ENCODE measurements around the gene ELAVL3.
A peak's percentile ranks its signal among the peaks of the same experiment; 100 is the strongest.

ELAVL3 gene

DNA sequence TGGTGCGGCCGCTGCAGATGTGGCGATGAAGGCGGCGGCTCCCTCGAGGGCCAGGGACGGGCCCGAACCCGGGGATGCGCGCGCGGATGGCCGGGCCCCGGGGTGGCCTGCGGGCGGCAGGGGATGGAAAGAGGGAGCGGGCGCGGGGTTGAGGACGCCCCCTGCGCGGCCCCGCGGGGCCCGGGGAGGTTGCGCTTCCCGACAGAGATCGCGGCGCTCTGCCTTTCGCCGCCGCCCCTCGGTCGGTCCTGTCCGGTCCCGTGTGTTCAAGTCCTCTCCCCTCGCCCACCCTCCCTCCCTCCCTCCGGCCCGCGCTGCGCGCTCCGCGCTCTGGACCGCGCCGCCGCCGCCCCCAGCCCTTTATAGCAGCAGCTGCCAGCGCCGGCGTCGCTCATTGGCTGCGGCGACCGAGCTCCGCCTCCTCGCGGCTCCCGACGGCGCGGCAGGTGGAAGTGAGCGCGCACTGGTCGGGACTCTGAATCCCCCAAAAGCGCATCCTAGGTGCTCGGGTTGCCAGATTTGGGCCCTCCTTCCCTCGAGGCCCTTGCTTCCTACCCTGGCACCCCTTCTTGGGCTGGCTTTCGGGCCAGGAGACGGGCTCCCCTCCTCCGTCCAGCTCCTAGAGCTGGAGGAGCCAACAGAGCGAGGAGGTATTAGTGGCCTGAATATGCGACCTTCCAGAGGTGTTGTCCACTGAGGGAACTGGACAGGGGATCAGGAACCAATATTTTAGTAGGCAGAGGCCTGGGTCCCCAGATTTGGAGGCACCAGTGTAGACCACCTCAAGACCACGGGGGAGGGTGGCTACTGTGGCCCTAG is at the start of gene ELAVL3:
Gene ELAVL3 (minus strand): TSS at position 332 of the 819 bp plus-strand sequence. CDS start 438 bp downstream, outside the sequence.
- H3K4me3 Mint-ChIP-seq: peak within 1 kb of the TSS; percentile 78
- H3K36me3 Mint-ChIP-seq (ENCODE audit: low read depth): peaks cover 6% of the 10 kb centered on the region
- no peaks in the 10 kb centered on the region for H3K9me3 Mint-ChIP-seq
- H3K27ac Mint-ChIP-seq: peak within 1 kb of the TSS; percentile 71
- H3K27me3 Mint-ChIP-seq (ENCODE audit: low read depth): peaks cover 41% of the 10 kb centered on the region
- peaks cover 20% of the 10 kb centered on the region for H3K4me1 Mint-ChIP-seq (ENCODE audit: low read depth)

DNA sequence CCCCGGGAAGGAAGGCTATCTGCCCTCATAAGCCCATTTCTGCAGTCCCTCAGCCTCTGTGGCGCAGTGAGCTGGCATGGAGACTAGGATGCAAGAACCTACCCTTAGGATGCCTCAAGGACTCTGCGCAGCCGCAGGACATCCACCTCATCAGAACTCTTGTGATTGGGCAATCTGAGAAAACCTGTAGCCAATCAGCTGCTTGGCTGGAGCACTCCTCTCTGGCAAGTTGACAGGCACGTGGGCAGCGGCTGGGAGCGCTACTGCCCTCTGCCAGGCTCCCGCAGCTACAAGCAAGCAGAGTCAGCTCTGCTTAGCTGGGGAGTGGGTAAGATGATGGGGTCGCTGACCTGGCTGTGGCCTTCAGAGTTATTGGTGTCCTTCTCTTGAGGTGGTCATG is 49.6 kb upstream of the ELAVL3 start:
- no peak overlapping the region for H3K4me3 Mint-ChIP-seq
- no peak overlapping the region for H3K27ac Mint-ChIP-seq
- H3K27me3 Mint-ChIP-seq (ENCODE audit: low read depth): peaks cover 11% of the 10 kb centered on the region
- H3K36me3 Mint-ChIP-seq (ENCODE audit: low read depth): peaks cover 4% of the 10 kb centered on the region
- H3K4me1 Mint-ChIP-seq (ENCODE audit: low read depth): peaks cover 18% of the 10 kb centered on the region
- no peaks in the 10 kb centered on the region for H3K9me3 Mint-ChIP-seq

DNA sequence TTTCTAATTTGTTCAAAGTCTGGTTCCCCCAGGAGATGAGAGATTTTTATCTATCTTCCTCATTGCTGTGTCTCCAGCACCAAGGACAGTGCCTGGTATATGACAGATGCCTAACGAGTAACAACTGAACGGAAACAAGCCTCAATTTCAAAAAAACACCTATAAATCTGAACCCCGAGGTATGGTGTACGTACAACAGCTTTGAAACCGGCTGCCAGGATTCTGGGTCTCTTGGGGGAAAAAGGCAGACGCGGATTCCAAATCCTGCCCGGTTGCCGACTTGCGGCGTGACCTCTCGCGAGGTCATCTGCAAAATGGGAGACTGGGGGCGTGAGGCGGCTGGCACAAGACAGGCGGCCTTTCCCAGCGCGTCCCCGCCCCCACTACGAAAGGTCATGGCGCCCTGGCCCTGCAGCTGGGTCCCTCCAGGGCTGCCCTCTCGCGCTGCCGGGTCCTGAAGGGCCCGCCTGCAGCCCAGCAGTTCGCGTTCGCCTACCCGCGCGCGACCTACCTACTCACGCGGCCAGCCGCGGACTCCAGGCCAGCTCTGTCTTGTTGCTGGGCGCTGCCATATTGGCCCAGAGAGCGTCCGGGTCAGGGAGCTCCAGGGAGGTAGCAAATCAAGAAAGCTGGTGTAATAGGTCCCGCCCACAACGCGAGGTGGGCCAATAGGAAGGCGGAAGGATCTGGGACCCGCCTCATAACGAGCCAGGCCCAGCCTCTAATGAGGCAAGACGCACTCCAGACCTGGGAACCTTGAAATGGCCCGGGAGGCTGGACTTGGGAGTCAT is 47.9 kb upstream of the ELAVL3 start, which contains the start of gene ECSIT:
Gene ECSIT (minus strand): TSS at position 584 of the 791 bp plus-strand sequence. CDS start 9,964 bp downstream, outside the sequence.
- Mint-ChIP-seq H3K27me3 (ENCODE audit: low read depth) (peaks cover 3% of the 10 kb centered on the region), H3K36me3 (ENCODE audit: low read depth) (peaks cover 4% of the 10 kb centered on the region), H3K4me3 (peak within 1 kb of the TSS; percentile 93), H3K4me1 (ENCODE audit: low read depth) (peaks cover 15% of the 10 kb centered on the region), H3K9me3 (no peaks in the 10 kb centered on the region), H3K27ac (peak within 1 kb of the TSS; percentile 91)

GRCh38 chr19:11519138-11519537 is 38.3 kb upstream of the ELAVL3 start:
- Mint-ChIP-seq H3K4me3 (no peak overlapping the region), H3K36me3 (ENCODE audit: low read depth) (peaks cover 2% of the 10 kb centered on the region), H3K4me1 (ENCODE audit: low read depth) (no peaks in the 10 kb centered on the region), H3K9me3 (no peaks in the 10 kb centered on the region), H3K27me3 (ENCODE audit: low read depth) (no peaks in the 10 kb centered on the region), H3K27ac (no peak overlapping the region)

GRCh38 chr19:11513946-11514345 is 33.1 kb upstream of the ELAVL3 start:
- no peak overlapping the region for H3K4me3 Mint-ChIP-seq
- no peaks in the 10 kb centered on the region for H3K27me3 Mint-ChIP-seq (ENCODE audit: low read depth)
- no peak overlapping the region for H3K27ac Mint-ChIP-seq
- no peaks in the 10 kb centered on the region for H3K9me3 Mint-ChIP-seq
- H3K4me1 Mint-ChIP-seq (ENCODE audit: low read depth): no peaks in the 10 kb centered on the region
- peaks cover 2% of the 10 kb centered on the region for H3K36me3 Mint-ChIP-seq (ENCODE audit: low read depth)

DNA sequence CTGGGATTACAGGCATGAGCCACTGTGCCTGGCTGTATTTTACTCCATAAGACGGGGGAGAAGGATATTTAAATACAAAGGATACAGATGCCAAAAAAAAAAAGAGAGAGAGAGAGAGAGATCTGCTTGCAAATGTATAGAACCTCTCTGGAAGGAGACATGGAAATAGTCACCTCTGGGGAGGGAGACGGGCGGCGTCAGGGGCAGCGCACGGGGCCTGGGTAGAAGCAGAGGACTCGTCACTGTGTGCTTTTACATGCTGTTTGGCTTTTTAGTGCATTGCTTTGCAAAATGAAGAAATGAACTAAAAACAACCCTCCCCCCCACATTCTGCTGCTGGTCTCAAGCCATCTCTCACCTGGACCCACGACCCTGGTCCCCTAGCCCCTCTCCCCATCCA is 29.6 kb upstream of the ELAVL3 start:
- Mint-ChIP-seq H3K36me3 (ENCODE audit: low read depth) (peaks cover 3% of the 10 kb centered on the region), H3K27me3 (ENCODE audit: low read depth) (no peaks in the 10 kb centered on the region), H3K27ac (no peak overlapping the region), H3K9me3 (no peaks in the 10 kb centered on the region), H3K4me1 (ENCODE audit: low read depth) (peaks cover 7% of the 10 kb centered on the region), H3K4me3 (no peak overlapping the region)

GRCh38 chr19:11507370-11508078 is 26.7 kb upstream of the ELAVL3 start:
- no peak overlapping the region for H3K27ac Mint-ChIP-seq

GRCh38 chr19:11506967-11507366 is 26.1 kb upstream of the ELAVL3 start:
- Mint-ChIP-seq H3K36me3 (ENCODE audit: low read depth) (peaks cover 6% of the 10 kb centered on the region), H3K9me3 (no peaks in the 10 kb centered on the region), H3K27me3 (ENCODE audit: low read depth) (no peaks in the 10 kb centered on the region), H3K4me1 (ENCODE audit: low read depth) (peaks cover 17% of the 10 kb centered on the region), H3K27ac (peak overlapping the region; percentile 93), H3K4me3 (peak overlapping the region; percentile 85)

More at GRCh38 chr19:11507370-11508078, 26.7 kb upstream of the ELAVL3 start:
- H3K27me3 Mint-ChIP-seq (ENCODE audit: low read depth): no peaks in the 10 kb centered on the region
- H3K9me3 Mint-ChIP-seq: no peaks in the 10 kb centered on the region
- peaks cover 17% of the 10 kb centered on the region for H3K4me1 Mint-ChIP-seq (ENCODE audit: low read depth)
- H3K4me3 Mint-ChIP-seq: peak overlapping the region; percentile 21
- H3K36me3 Mint-ChIP-seq (ENCODE audit: low read depth): peaks cover 6% of the 10 kb centered on the region

DNA sequence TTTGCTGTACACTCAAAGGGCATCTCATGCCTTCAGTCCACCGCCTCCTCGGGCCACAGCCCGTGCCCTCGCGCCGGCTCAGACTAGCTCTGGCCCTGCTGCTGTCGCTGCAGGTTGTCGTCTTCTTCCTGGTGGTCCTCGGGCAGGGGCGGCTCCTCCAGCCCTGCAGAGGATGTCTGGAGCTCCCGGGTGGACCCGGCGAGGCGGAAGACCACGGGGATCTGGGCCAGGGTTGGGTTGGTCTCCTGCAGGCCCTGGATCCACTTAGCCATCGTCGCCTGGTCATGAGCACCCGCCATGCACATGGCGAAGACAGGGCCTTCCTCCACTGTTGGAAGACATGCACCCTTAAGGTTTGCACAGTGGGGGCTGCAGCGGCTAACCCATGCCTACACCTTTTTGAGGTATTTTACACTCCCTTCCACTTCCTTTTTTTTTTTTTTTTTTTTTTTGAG is 25.3 kb upstream of the ELAVL3 start:
- peak overlapping the region; percentile 85 for H3K4me3 Mint-ChIP-seq
- no peaks in the 10 kb centered on the region for H3K27me3 Mint-ChIP-seq (ENCODE audit: low read depth)
- H3K9me3 Mint-ChIP-seq: no peaks in the 10 kb centered on the region
- H3K36me3 Mint-ChIP-seq (ENCODE audit: low read depth): peaks cover 6% of the 10 kb centered on the region
- H3K27ac Mint-ChIP-seq: peak overlapping the region; percentile 93
- peaks cover 20% of the 10 kb centered on the region for H3K4me1 Mint-ChIP-seq (ENCODE audit: low read depth)

DNA sequence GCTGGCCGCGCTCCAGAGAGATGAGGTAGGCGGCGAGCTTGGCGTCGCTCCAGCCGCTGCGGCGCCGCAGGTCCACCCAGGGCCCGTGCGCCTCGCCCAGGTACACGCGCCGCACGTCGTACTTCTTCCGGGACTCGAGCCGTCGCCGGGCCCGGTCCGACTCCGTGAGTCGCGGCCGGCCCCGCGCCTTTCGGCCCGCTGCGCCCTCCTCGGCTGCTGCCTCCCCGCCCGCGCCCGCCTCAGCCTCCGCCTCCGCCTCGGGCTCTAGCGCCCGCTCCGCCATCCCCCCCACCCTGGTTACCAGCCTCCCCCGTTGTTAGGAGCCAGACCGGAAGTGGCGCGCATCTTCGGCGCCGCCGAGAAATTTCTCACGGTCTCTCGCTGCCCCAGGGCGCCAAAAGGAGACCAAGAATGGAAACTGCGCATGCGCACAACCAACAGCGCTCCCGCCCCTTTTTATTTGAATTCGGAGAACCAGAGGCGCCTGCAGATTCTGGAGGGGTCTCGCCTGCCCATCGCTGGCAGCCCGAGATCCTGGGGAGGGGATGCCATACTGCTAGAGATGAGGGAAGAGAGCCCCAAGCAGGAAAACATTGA is 24.8 kb upstream of the ELAVL3 start, which contains the start of gene ZNF653:
Gene ZNF653 (minus strand): TSS at position 336 of the 597 bp plus-strand sequence. CDS start 53 bp downstream, at position 283.
- H3K27me3 Mint-ChIP-seq (ENCODE audit: low read depth): no peaks in the 10 kb centered on the region
- H3K36me3 Mint-ChIP-seq (ENCODE audit: low read depth): peaks cover 9% of the 10 kb centered on the region
- peak within 1 kb of the TSS; percentile 85 for H3K4me3 Mint-ChIP-seq
- peaks cover 20% of the 10 kb centered on the region for H3K4me1 Mint-ChIP-seq (ENCODE audit: low read depth)
- H3K27ac Mint-ChIP-seq: peak within 1 kb of the TSS; percentile 93
- no peaks in the 10 kb centered on the region for H3K9me3 Mint-ChIP-seq

- no peaks in the 10 kb centered on the region for H3K27me3 Mint-ChIP-seq (ENCODE audit: low read depth)
- H3K9me3 Mint-ChIP-seq: no peaks in the 10 kb centered on the region
- peaks cover 20% of the 10 kb centered on the region for H3K4me1 Mint-ChIP-seq (ENCODE audit: low read depth)
- H3K36me3 Mint-ChIP-seq (ENCODE audit: low read depth): peaks cover 8% of the 10 kb centered on the region
- peak overlapping the region; percentile 73 for H3K27ac Mint-ChIP-seq
- H3K4me3 Mint-ChIP-seq: peak overlapping the region; percentile 79
Observed at GRCh38 chr19:11505032-11505503, 24.2 kb upstream of the ELAVL3 start.

DNA sequence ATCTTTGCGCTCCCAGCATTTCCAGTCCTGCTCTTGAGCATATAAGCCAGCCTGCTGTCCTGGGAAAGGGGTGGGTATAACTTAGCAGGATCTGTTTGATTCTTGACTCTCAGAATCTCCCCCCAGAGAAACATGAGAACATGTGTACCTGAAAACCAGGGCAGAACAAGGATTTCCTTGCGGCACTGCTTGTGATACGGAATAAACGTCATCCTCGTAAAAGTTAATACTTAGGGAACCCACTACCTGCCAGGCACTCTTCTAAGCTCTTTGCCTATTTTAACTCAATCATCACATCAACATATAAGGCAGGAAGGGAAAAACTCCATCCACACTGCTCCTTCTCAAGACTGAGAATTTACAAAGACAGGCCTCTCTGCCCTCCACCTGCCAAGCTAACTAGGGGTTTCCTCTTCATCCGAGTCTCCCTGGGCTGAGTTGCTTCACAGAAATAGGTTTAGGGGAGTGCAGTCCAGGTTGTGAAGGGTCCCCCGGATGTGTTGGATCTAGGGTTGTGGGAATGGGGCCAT is 23.7 kb upstream of the ELAVL3 start:
- H3K4me1 Mint-ChIP-seq (ENCODE audit: low read depth): peaks cover 22% of the 10 kb centered on the region
- H3K4me3 Mint-ChIP-seq: peak overlapping the region; percentile 79
- no peaks in the 10 kb centered on the region for H3K9me3 Mint-ChIP-seq
- H3K27ac Mint-ChIP-seq: peak overlapping the region; percentile 73
- H3K27me3 Mint-ChIP-seq (ENCODE audit: low read depth): no peaks in the 10 kb centered on the region
- peaks cover 12% of the 10 kb centered on the region for H3K36me3 Mint-ChIP-seq (ENCODE audit: low read depth)

- no peak overlapping the region for H3K4me3 Mint-ChIP-seq
- H3K9me3 Mint-ChIP-seq: no peaks in the 10 kb centered on the region
- peaks cover 15% of the 10 kb centered on the region for H3K4me1 Mint-ChIP-seq (ENCODE audit: low read depth)
- no peaks in the 10 kb centered on the region for H3K27me3 Mint-ChIP-seq (ENCODE audit: low read depth)
- H3K27ac Mint-ChIP-seq: no peak overlapping the region
- H3K36me3 Mint-ChIP-seq (ENCODE audit: low read depth): peaks cover 15% of the 10 kb centered on the region
Observed at GRCh38 chr19:11499890-11500420, 19.1 kb upstream of the ELAVL3 start.

Measured in T-helper 1 cell treated with Interleukin-12 subunit alpha and Interleukin-12 subunit beta and Interleukin-4 antibody, amounts not matched to agents 30 μg/mL and 1 μg/mL, for 36 hours (primary cell).